Activated CD8-positive, alpha-beta T cell treated with anti-CD3 and anti-CD28 coated beads for 36 hours (primary cell): Measurements from ENCODE around the gene TOR1B. TPM values are rescaled to one million over a fixed set of nuclear protein-coding genes. Genes with fewer than 3 reads are reported as not detected.

ENCODE experiments used
- ATAC-seq: fragments of 200-7000 bp; cut with Tn5 transposase; one replicate; pipeline ENCODE4 v1.10.0; 2021; ENCODE audit warnings: mild to moderate bottlenecking, moderate library complexity
- CTCF ChIA-PET: fragments of 350-600 bp; sonication (Branson Sonifier 250); formaldehyde crosslinking; loops from one replicate; lab custom pipeline; 2021; ENCODE audit warnings: antibody characterized with exemption; lab: Charles Lee
- POLR2A ChIA-PET: fragments of 350-600 bp; sonication (Branson Sonifier 250); formaldehyde crosslinking; loops from one replicate; lab custom pipeline; 2021; ENCODE audit warnings: antibody characterized with exemption; lab: Charles Lee
- DNase-seq: peaks from one replicate; pipeline ENCODE4 v3.0.0-alpha.2; 2020
- H3K27ac Mint-ChIP-seq: one replicate; pipeline ENCODE4 v1.8.0; 2021; ENCODE audit warnings: mild to moderate bottlenecking, mixed read lengths
- H3K27me3 Mint-ChIP-seq: one replicate; pipeline ENCODE4 v1.8.0; 2021; ENCODE audit warnings: mixed read lengths
- H3K36me3 Mint-ChIP-seq: one replicate; pipeline ENCODE4 v1.8.0; 2021; ENCODE audit warnings: low read depth, mixed read lengths
- H3K4me1 Mint-ChIP-seq: one replicate; pipeline ENCODE4 v1.8.0; 2021; ENCODE audit warnings: low read depth, mixed read lengths
- H3K4me3 Mint-ChIP-seq: one replicate; pipeline ENCODE4 v1.8.0; 2021; ENCODE audit warnings: mild to moderate bottlenecking, moderate library complexity, mixed read lengths
- H3K9me3 Mint-ChIP-seq: one replicate; pipeline ENCODE4 v1.8.0; 2021; ENCODE audit warnings: mixed read lengths
- CTCF ChIP-seq: fragments of 200-600 bp; IDR thresholded peaks from one replicate; pipeline ENCODE4 v1.8.0; 2022; ENCODE audit warnings: antibody characterized with exemption, mild to moderate bottlenecking
- intact Hi-C: fragments of 100-400 bp; cut with micrococcal nuclease; formaldehyde crosslinking; loops from one replicate; pipeline ENCODE4 v1.10.0; 2022
- total RNA-seq, 2 experiments: library from RNA; stranded (reverse); gene quantifications; one replicate each; pipeline ENCODE4 v1.2.3, GENCODE V29; 2021

The TOR1B gene
- total RNA-seq, 2 experiments from 2014 or later: 18.5 to 19.8 TPM

GRCh38 chr9:129810788-129811187 lies 7.8 kb downstream of the TOR1B start:
- intact Hi-C loops: no loop called here
- H3K27me3 Mint-ChIP-seq: no peaks in the 10 kb centered on the region
- TF ChIP-seq CTCF: no peak
- CTCF ChIA-PET: interaction anchor here (0.7 to 2.7 kb wide), 6 partner anchors 11 to 297 kb away, joined by 3 to 10 read pairs (median 4); no protein-coding TSS in a partner anchor
- no peak for ATAC-seq
- DNase-seq: no peak
- no peaks in the 10 kb centered on the region for H3K9me3 Mint-ChIP-seq
- peaks cover 12% of the 10 kb centered on the region for H3K4me1 Mint-ChIP-seq
- peak overlapping the region; percentile 6 for H3K27ac Mint-ChIP-seq
- POLR2A ChIA-PET: interaction anchor here (0.8 to 2.1 kb wide), 3 partner anchors 11 to 64 kb away, joined by 3 to 10 read pairs (median 3); no protein-coding TSS in a partner anchor
- no peak overlapping the region for H3K4me3 Mint-ChIP-seq
- peaks cover 51% of the 10 kb centered on the region for H3K36me3 Mint-ChIP-seq

GRCh38 chr9:129811967-129812363 lies 9.0 kb downstream of the TOR1B start:
- intact Hi-C loops: no loop called here
- Mint-ChIP-seq H3K27me3 (no peaks in the 10 kb centered on the region), H3K4me3 (no peak overlapping the region), H3K36me3 (peaks cover 54% of the 10 kb centered on the region), H3K27ac (peak overlapping the region; percentile 51), H3K9me3 (no peaks in the 10 kb centered on the region), H3K4me1 (peaks cover 6% of the 10 kb centered on the region)
- ATAC-seq (peak; percentile 40), DNase-seq (no peak)
- TF ChIP-seq CTCF: no peak
- ChIA-PET POLR2A (interaction anchor here (0.7 to 2.1 kb wide), 5 partner anchors 8 to 258 kb away, joined by 3 to 10 read pairs (median 4); partner anchors contain the start of genes TOR1A and TOR1B), CTCF (interaction anchor here (1.0 to 2.7 kb wide), 3 partner anchors 22 to 295 kb away, joined by 3 to 10 read pairs (median 7); no protein-coding TSS in a partner anchor)

- Mint-ChIP-seq H3K36me3 (peaks cover 54% of the 10 kb centered on the region), H3K27ac (peak overlapping the region; percentile 51), H3K4me1 (peaks cover 4% of the 10 kb centered on the region), H3K27me3 (no peaks in the 10 kb centered on the region), H3K4me3 (no peak overlapping the region), H3K9me3 (no peaks in the 10 kb centered on the region)
- ChIA-PET CTCF (interaction anchor here (2.3 kb wide), 1 partner anchor 86 kb away, joined by 7 read pairs; no protein-coding TSS in a partner anchor), POLR2A (interaction anchor here (0.7 to 2.0 kb wide), 4 partner anchors 9 to 258 kb away, joined by 3 to 8 read pairs (median 4); partner anchors contain the start of genes TOR1A and TOR1B)
- DNase-seq (no peak), ATAC-seq (no peak)
- intact Hi-C loops: no loop called here
- no peak for TF ChIP-seq CTCF
These were observed 9.4 kb downstream of the TOR1B start for GRCh38 chr9:129812385-129812784.

DNA sequence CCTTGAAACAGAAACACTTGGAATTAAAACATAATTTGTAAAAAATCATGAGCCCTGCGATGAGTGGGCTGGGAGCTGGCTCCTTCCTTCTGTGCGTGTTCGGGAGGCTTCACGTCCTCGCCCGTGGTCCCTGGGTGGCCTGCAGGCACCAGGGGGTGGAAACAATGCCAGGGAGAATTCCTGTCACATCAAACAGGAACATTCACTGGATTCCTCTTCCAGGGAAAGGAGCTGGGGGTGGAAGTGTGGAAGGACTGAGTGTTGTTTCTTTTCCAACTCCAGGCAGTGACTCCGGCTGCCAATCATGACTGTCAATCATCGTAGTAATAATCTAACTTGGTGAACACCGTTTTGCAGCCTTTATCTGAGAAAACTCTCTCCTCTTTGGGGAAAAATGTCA lies 10.7 kb downstream of the TOR1B start:
- DNase-seq (no peak), ATAC-seq (no peak)
- Mint-ChIP-seq H3K27ac (no peak overlapping the region), H3K4me3 (no peak overlapping the region), H3K4me1 (peaks cover 4% of the 10 kb centered on the region), H3K36me3 (peaks cover 57% of the 10 kb centered on the region), H3K27me3 (no peaks in the 10 kb centered on the region), H3K9me3 (no peaks in the 10 kb centered on the region)
- ChIA-PET CTCF (interaction anchor here (0.6 kb wide), 1 partner anchor 252 kb away, joined by 3 read pairs; no protein-coding TSS in a partner anchor), POLR2A (interaction anchor here (2.0 kb wide), 1 partner anchor 9 kb away, joined by 8 read pairs; the partner anchor contains the start of gene TOR1A)
- TF ChIP-seq CTCF: no peak
- intact Hi-C loops: no loop called here
